ENCODE results near the gene PLD1.

The PLD1 gene

GRCh38 chr3:171553086-171553485, 257.2 kb downstream of the PLD1 start:
- in situ Hi-C loops (cut with MboI; ENCODE audit: low sequenced_read_pairs, unreplicated experiment) = no loop called here
- DNase-seq (ENCODE audit: low spot score) = no peak
- no peak for TF ChIP-seq CTCF (IDR thresholded peaks at IDR 0.05; ENCODE audit: borderline replicate concordance, control extremely low read depth, extremely low read depth, insufficient read depth, missing control alignments)

GRCh38 chr3:171552531-171552930, 257.8 kb downstream of the PLD1 start:
- TF ChIP-seq CTCF (IDR thresholded peaks at IDR 0.05; ENCODE audit: borderline replicate concordance, control extremely low read depth, extremely low read depth, insufficient read depth, missing control alignments) = no peak
- no peak for DNase-seq (ENCODE audit: low spot score)

GRCh38 chr3:171551296-171551695, 259.0 kb downstream of the PLD1 start:
- in situ Hi-C loops (cut with MboI; ENCODE audit: low sequenced_read_pairs, unreplicated experiment) = no loop called here
- TF ChIP-seq CTCF (IDR thresholded peaks at IDR 0.05; ENCODE audit: borderline replicate concordance, control extremely low read depth, extremely low read depth, insufficient read depth, missing control alignments) = no peak
- no peak for DNase-seq (ENCODE audit: low spot score)

More at GRCh38 chr3:171552531-171552930, 257.8 kb downstream of the PLD1 start:
- in situ Hi-C loops (cut with MboI; ENCODE audit: low sequenced_read_pairs, unreplicated experiment) = no loop called here
